CD4-positive, alpha-beta T cell treated with Interleukin-1 beta for 1 hour (primary cell): ENCODE measurements around the gene MED12L.

Source experiments
- DNase-seq, 2 donors: peaks; one replicate each; pipeline ENCODE4 v3.0.0-alpha.2; 2020 to 2022

The MED12L gene

GRCh38 chr3:151303751-151304150 is 218.3 kb downstream of the MED12L start:
- no peak for DNase-seq

GRCh38 chr3:151305060-151305774 is 219.8 kb downstream of the MED12L start:
- DNase-seq = no peak

DNA sequence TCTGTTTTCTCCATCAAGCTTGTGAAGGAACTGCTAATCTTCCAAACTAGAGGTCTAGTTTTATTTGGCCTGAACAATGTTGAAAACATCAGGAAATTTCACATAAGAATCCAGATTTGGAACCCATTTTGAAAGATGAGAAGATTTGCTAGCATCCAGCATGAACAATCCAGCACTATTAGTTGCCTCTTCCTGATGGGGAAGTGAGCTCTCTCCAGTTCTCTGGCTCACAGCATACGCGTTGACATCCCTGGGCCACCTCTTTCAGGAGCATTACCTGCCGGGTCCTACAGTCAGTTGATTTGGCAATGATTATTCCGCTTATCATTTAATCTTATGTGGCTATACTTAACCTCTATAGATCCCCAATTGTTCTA is 220.3 kb downstream of the MED12L start:
- DNase-seq = no peak

GRCh38 chr3:151306168-151306810 is 220.8 kb downstream of the MED12L start:
- no peak for DNase-seq

- no peak for DNase-seq
These were observed 221.7 kb downstream of the MED12L start for GRCh38 chr3:151307131-151307530.

- DNase-seq = no peak
These were observed 222.4 kb downstream of the MED12L start for GRCh38 chr3:151307583-151308488.

DNA sequence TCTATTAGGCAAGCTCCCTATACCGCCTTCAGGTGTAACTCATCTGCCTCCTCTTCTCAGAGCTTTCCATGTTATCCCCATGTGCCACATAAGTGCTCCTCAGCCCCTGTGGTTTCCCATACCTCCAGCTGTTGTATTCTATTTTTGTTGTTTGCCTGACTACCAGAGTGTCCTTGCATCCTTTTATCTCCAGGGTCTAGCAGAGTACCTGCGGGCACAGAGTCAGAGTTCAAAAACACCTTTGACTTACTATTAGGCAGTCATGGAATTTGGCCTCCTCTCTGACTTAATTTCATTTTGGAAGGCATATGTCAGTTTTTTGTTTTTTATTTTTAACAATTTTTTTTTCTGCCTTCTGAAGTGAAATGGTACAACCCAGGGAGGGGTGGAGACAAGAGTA is 224.1 kb downstream of the MED12L start:
- no peak for DNase-seq

- no peak for DNase-seq
These were observed 227.5 kb downstream of the MED12L start for GRCh38 chr3:151312972-151313371.

DNA sequence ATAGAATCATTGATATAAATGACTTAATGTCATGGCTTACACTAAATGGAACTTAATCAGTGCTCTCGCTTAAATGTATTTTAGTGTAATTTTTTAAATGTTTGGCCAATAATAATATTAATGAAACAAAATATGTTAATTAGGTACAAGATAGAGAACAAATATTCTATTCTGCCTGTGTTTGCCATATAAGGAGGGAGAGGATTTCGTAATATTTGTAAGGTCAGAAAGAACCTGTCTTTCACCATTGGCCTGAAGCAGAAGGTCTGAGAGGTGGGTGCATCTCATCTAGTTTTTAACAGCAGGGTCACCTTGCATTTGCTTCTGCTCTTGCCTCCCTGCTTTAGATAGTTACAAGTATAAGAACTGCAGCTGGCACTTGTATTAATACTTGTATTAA is 228.7 kb downstream of the MED12L start:
- no peak for DNase-seq

GRCh38 chr3:151314593-151314992 is 229.1 kb downstream of the MED12L start:
- DNase-seq = no peak

DNA sequence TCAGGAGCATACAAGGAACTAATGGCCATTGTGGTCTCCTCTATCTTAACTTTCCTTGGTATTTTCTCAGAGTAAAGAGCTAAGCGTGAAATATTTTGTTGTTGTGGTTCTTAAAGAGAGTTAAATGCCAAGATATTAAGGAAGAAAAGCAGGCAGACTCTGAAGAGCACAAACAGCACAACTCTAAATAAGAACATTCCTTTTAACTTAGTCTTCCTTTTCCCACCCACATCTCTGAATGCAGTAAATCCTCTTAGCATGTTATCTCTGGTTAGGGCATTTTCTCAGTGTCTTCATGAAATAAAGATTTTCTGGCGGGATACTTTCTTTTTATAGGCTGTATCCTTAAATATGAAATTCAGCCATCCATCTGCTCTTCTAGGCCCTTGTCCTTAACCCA is 229.7 kb downstream of the MED12L start:
- DNase-seq = no peak

- no peak for DNase-seq
These were observed 230.4 kb downstream of the MED12L start for GRCh38 chr3:151315846-151316245.

GRCh38 chr3:151316267-151316991 is 231.0 kb downstream of the MED12L start, which contains the start of gene GPR87:
Gene GPR87 (minus strand): TSS chr3:151316820. CDS start chr3:151300100, 16,720 bp downstream.
- DNase-seq = no peak

- DNase-seq = no peak
These were observed 232.8 kb downstream of the MED12L start for GRCh38 chr3:151318313-151318712.

GRCh38 chr3:151318991-151319390 is 233.5 kb downstream of the MED12L start:
- DNase-seq = no peak

GRCh38 chr3:151319628-151320027 is 234.2 kb downstream of the MED12L start:
- no peak for DNase-seq

DNA sequence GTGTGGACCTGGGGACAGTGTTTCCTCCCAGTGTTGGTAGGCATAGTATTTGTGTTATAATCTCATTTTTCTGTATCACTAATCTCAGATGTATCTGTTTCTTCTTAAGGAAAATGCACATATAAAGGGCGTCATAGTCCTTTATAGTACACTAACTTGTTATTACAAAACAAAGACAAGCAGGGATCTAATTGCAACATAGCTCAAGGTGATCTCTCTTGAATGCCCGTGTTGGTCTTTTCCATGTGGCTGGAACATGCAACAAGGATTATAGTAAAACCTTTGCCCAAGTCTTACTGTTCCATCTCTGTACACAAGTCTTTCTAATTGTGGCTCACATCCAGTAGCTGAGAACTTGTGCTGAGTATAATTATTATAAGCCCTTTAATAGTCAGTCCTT is 234.7 kb downstream of the MED12L start:
- no peak for DNase-seq

- DNase-seq = no peak
These were observed 236.1 kb downstream of the MED12L start for GRCh38 chr3:151321526-151321925.

GRCh38 chr3:151322511-151322910 is 237.0 kb downstream of the MED12L start:
- no peak for DNase-seq

DNA sequence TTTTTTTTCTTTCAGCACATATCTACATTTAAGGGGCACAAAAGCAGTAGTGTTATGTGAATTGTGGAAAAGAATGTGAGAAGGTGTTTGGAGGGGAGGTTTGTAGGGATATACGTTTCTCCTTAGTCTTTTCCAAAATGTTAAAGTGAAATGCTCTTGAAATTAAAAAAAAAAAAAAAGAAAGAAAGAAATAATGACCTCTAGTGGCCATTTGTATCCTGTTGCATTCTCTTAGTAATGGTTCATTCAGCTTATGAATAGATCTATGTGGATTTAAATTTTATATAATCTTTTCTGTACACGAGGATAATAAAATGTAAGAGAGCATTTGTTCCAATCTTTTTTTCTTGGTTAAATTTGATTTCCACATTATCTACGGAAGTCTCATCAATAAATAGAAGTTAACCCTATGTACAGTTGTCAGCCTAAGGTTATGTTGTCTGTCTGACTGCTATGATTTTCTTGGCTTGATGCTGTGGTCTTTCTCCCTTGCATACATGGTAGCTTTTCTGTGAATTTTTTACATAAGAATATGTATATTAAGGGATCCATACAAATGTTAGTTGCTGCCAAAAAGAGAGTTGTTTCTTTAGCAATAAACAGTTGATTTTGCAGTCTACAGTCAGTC is 242.2 kb downstream of the MED12L start:
- DNase-seq = no peak

- peak; percentile 16 to 17 for DNase-seq
These were observed 243.0 kb downstream of the MED12L start for GRCh38 chr3:151328298-151328995.

- DNase-seq = no peak
These were observed 243.9 kb downstream of the MED12L start, which contains the start of gene P2RY13 for GRCh38 chr3:151329363-151329762. Gene P2RY13 (minus strand): TSS chr3:151329549. CDS start chr3:151329528, 21 bp downstream.
